GM12873 (cell line): ENCODE results near the gene KLK8.

Experiments used
- CTCF ChIP-seq: IDR thresholded peaks from 2 replicates; pipeline ENCODE4 v1.5.1; 2012; ENCODE audit warnings: low read depth, mild to moderate bottlenecking, moderate library complexity, low read length, control low read depth; ENCODE audit not compliant: insufficient read depth; ENCODE audit errors: missing control alignments

The KLK8 gene

DNA sequence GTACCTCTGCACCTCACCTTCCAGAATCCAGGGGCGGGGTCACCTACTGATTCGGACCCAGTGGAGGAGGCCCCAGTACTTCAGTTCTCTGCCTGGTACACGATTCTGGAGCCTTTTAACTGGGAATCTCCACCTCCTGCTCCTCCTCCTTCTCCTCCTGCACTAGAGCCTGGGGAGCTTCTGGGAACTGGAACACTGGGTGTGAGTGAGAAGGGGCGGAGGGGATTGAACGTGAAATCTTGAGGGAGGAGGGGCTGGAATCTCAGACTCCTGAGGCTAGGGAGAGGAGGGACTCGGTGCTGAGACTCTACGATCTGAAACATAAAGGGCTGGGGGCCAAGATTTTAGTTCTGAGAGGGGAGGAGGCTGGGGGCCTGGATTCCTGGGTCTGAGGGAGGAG lies at the start of gene KLK8:
Gene KLK8 (minus strand): TSS at position 90 of the 400 bp plus-strand sequence. CDS start 437 bp downstream, outside the sequence.
- no peak for TF ChIP-seq CTCF

GRCh38 chr19:51047031-51047335 lies 45.6 kb upstream of the KLK8 start:
- no peak for TF ChIP-seq CTCF

DNA sequence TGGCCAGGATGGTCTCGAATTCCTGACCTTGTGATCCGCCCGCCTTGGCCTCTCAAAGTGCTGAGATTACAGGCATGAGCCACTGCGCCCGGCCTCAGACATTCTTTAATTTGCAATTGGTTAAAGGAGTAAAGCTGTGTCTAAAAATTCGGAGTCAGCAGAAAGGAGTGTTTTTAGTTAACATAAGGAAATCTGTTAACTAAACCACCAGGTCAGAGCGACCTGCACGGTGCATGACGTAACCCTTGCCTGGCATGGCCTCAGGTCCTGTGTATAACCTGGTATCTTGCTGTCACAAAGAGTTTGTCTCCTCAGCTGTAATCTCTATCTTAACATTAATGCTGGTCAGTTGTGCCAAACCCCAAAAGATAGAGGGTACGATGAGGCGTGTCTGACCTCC lies 42.9 kb upstream of the KLK8 start:
- TF ChIP-seq CTCF: no peak

DNA sequence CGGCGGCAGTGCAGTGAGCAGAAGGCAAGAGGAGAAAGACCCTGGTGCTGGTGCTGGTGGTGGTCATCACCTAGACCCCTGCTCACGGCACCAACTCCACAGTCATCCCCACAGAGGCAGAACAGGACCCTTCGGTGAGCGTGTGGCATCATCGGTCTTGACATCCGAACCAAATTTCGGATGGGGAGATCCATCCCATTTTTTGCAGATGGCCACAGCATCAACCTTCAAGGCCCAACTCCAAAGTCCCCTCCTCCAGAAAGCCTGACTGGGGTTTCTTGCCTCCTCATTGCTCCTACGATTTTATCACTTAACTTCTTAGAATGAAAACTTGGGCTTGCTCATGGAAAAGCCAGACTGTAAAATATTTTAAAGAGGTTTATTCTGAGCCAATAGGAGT lies 42.1 kb upstream of the KLK8 start:
- no peak for TF ChIP-seq CTCF

- no peak for TF ChIP-seq CTCF
Observed at GRCh38 chr19:51040151-51040550, 38.7 kb upstream of the KLK8 start.

DNA sequence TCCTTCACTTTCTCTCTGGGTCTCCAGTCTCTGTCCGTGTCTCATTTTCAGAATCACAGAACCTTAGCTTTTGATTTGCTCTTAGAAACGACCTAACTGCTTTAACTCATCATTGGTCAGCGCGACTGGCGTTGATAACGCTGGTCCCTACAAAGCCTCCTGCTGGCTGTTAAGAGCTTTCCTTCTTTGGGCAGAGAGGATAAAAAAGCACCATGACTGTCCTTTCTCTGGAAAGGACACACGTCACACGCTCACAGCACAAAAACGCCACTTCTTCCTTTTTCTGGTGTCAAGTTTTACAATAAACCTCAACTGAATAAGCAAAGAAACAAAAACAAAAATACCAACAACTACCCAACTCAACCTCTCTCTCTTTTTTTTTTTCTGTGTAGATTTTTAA lies 35.1 kb upstream of the KLK8 start:
- no peak for TF ChIP-seq CTCF

DNA sequence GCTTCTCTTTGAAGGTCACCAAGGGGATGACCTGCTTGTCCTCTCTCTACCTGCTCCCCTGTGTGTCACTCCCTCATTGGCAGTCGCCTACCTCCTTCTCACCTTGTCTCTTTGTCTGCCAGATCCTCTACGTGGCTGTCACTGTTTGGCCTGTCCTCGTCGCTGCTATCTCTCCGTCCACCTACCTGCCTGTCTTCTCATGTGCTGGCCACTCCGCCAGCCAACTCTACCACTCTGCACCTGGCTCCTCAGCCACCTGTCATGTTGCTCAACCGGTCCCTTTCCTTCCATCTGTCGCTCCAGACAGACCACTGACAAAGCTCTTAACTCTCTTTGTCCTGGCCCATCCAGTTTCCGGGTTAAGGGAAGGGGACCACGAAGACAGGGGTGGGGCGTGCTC lies 33.3 kb upstream of the KLK8 start, which contains the start of gene KLK12:
Gene KLK12 (minus strand): TSS at position 299 of the 400 bp plus-strand sequence. CDS start 381 bp downstream, outside the sequence.
- no peak for TF ChIP-seq CTCF

DNA sequence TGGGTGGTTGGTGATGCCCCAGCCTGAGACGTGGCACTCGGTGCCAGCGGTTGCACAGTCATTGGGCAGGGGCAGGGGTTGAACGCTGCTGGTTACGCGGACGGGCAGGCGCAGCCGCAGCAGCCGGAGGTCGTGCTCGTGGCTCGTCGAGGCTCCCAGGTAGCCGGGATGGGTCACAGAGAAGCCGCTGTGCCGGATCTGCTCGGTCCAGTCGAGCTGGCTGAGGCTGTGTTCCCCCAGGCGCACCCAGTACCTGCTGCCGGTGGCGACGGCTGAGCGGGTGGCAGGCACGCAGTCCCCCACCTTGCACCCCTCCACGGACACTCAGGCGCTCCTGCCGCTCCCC lies 30.4 kb upstream of the KLK8 start:
- TF ChIP-seq CTCF: no peak
